Kidney (tissue), 14 donors: ENCODE data around the gene UGT3A1. TPM values are rescaled to one million over a fixed set of nuclear protein-coding genes. Genes with fewer than 3 reads are reported as not detected.
"Not testable (repeated sequence)": the region's sequence is repeated elsewhere in the genome, so short reads cannot be mapped to it uniquely, and the experiment has no call there.

Experiments used
- DNase-seq, 5 donors: peaks; one replicate each; pipeline ENCODE4 v3.0.0-alpha.2; 2013 to 2020
- FAIRE-seq: peaks from 2 replicates; lab custom pipeline; 2012; peaks lifted over from hg19 to GRCh38; lab: Jason Lieb, UNC
- H3K27ac ChIP-seq, 2 donors: one replicate each; pipeline ENCODE4 v1.7.0; 2013; ENCODE audit warnings: low read depth in 2 of 2, low read length in 2 of 2, inconsistent platforms in 1 of 2
- H3K27me3 ChIP-seq: one replicate; pipeline ENCODE4 v1.7.1; 2013; ENCODE audit warnings: low read length, inconsistent platforms; ENCODE audit not compliant: control insufficient read depth, insufficient read depth
- H3K36me3 ChIP-seq, 3 donors: one replicate each; pipeline versions ENCODE4 v1.7.0 to v1.7.1; 2013; ENCODE audit warnings: low read length in 3 of 3, control low read depth in 1 of 3, inconsistent platforms in 1 of 3; ENCODE audit not compliant: insufficient read depth in 3 of 3, control insufficient read depth in 2 of 3
- H3K4me1 ChIP-seq, 3 donors: one replicate each; pipeline versions ENCODE4 v1.7.0 to v1.7.1; 2013; ENCODE audit warnings: low read length in 3 of 3, inconsistent platforms in 1 of 3, low read depth in 1 of 3; ENCODE audit not compliant: control insufficient read depth in 2 of 3, insufficient read depth in 2 of 3
- H3K4me3 ChIP-seq, 3 donors: one replicate each; pipeline versions ENCODE4 v1.7.0 to v1.8.1; 2013; ENCODE audit warnings: low read length in 3 of 3, control low read depth in 1 of 3, inconsistent platforms in 1 of 3
- H3K9ac ChIP-seq, 3 donors: one replicate each; pipeline versions ENCODE4 v1.7.0 to v1.7.1; 2013; ENCODE audit warnings: low read length in 3 of 3, control low read depth in 1 of 3, inconsistent platforms in 1 of 3
- H3K9me3 ChIP-seq, 3 donors: one replicate each; pipeline versions ENCODE4 v1.7.0 to v1.7.1; 2013; ENCODE audit warnings: low read length in 3 of 3, control low read depth in 1 of 3, inconsistent platforms in 1 of 3; ENCODE audit not compliant: control insufficient read depth in 2 of 3, insufficient read depth in 1 of 3
- CTCF ChIP-seq: IDR thresholded peaks from 3 replicates; pipeline ENCODE4 v1.5.1; 2012; ENCODE audit warnings: mild to moderate bottlenecking, moderate library complexity, borderline replicate concordance; ENCODE audit not compliant: insufficient read depth; ENCODE audit errors: extremely low read depth
- intact Hi-C: fragments of 100-400 bp; cut with DNase I; formaldehyde crosslinking; loops from one replicate; pipeline ENCODE4 v1.11.1; 2022
- polyA plus RNA-seq: library from polyadenylated mRNA; stranded (reverse); fragments of 350-450 nt; fragmentation: Illumina TruSeq; extraction: RNeasy Lipid Tissue Mini Kit (QIAGEN cat#74804); gene quantifications from one replicate; pipeline ENCODE4 v1.2.3, GENCODE V29; 2014; ENCODE audit warnings: low read depth, low replicate concordance; ENCODE audit not compliant: insufficient read depth
- total RNA-seq: library from RNA; stranded (reverse); fragmentation: NEBNext Ultra II Directional; extraction: Animal tissue kit (Norgen Biotek cat#: 25700); gene quantifications from one replicate; pipeline ENCODE4 v1.2.1, GENCODE V29; 2021
- donor health status: control.
- donor health status: control.
- donor health status: control.
- donor health status: control.
- donor health status: control.
- donor health status: DM: yes; HTN: yes; CAD: no.
- donor health status: Normal renal cell carcinoma (clear cell type).

Gene UGT3A1
- total and polyA plus RNA-seq, 2 donors from 2014 or later: 6.1 to 37.5 TPM

GRCh38 chr5:36028816-36029465 lies 37.8 kb upstream of the UGT3A1 start:
- Histone ChIP-seq H3K9me3 (peaks cover 0 to 2% (median 0%) of the 10 kb centered on the region in 3 donors), H3K27me3 (no peaks in the 10 kb centered on the region), H3K9ac (no peak overlapping the region), H3K4me1 (no peaks in the 10 kb centered on the region), H3K4me3 (no peak overlapping the region), H3K36me3 (no peaks in the 10 kb centered on the region), H3K27ac (no peak overlapping the region)
- intact Hi-C loops: no loop called here
- no peak for TF ChIP-seq CTCF
- DNase-seq (no peak), FAIRE-seq (no peak)

- Histone ChIP-seq H3K27me3 (no peaks in the 10 kb centered on the region), H3K4me3 (no peak overlapping the region), H3K9me3 (peaks cover 0 to 2% (median 0%) of the 10 kb centered on the region in 3 donors), H3K27ac (no peak overlapping the region), H3K4me1 (no peaks in the 10 kb centered on the region), H3K36me3 (no peaks in the 10 kb centered on the region), H3K9ac (no peak overlapping the region)
- FAIRE-seq (no peak), DNase-seq (no peak)
- intact Hi-C loops: no loop called here
- no peak for TF ChIP-seq CTCF
Measured at GRCh38 chr5:36027711-36028110, 36.5 kb upstream of the UGT3A1 start.

GRCh38 chr5:36026706-36027465 lies 35.7 kb upstream of the UGT3A1 start:
- Histone ChIP-seq H3K36me3 (no peaks in the 10 kb centered on the region), H3K27me3 (no peaks in the 10 kb centered on the region), H3K27ac (no peak overlapping the region), H3K4me3 (no peak overlapping the region), H3K9me3 (peaks cover 0 to 2% (median 0%) of the 10 kb centered on the region in 3 donors), H3K9ac (no peak overlapping the region), H3K4me1 (no peaks in the 10 kb centered on the region)
- DNase-seq (peak in 2 of 5 donors; percentile 10 to 14), FAIRE-seq (no peak)
- TF ChIP-seq CTCF: no peak
- intact Hi-C loops: no loop called here

GRCh38 chr5:36022246-36022645 lies 31.1 kb upstream of the UGT3A1 start:
- H3K27ac ChIP-seq, H3K4me3 ChIP-seq, intact Hi-C loops, H3K9ac ChIP-seq, H3K36me3 ChIP-seq, H3K9me3 ChIP-seq, H3K4me1 ChIP-seq, FAIRE-seq, H3K27me3 ChIP-seq, DNase-seq: not testable (repeated sequence)

GRCh38 chr5:36019584-36019983 lies 28.4 kb upstream of the UGT3A1 start:
- intact Hi-C loops, H3K9ac ChIP-seq, DNase-seq, H3K9me3 ChIP-seq, H3K36me3 ChIP-seq, H3K27ac ChIP-seq, FAIRE-seq, H3K4me3 ChIP-seq, H3K4me1 ChIP-seq, H3K27me3 ChIP-seq: not testable (repeated sequence)
